BJ (cell line): ENCODE measurements around the gene GBX1. TPM values are rescaled to one million over a fixed set of nuclear protein-coding genes. Genes with fewer than 3 reads are reported as not detected.
A peak's percentile ranks its signal among the peaks of the same experiment; 100 is the strongest.

Experiments used
- CTCF ChIA-PET: fragments of 350-600 bp; formaldehyde crosslinking; extraction: SDS; loops from one replicate; lab custom pipeline; 2021; ENCODE audit warnings: antibody characterized with exemption, inconsistent platforms; lab: Yijun Ruan, JAX
- POLR2A ChIA-PET: fragments of 300-600 bp; sonication (Branson Sonifier 250); formaldehyde crosslinking; extraction: SDS; loops from one replicate; lab custom pipeline; 2021; ENCODE audit warnings: antibody characterized with exemption; lab: Charles Lee
- DNase-seq: peaks from one replicate; pipeline ENCODE4 v3.0.0-alpha.2; 2011; ENCODE audit warnings: low read depth
- H3K27me3 ChIP-seq: 2 replicates; pipeline ENCODE4 v1.6.0; 2011; ENCODE audit warnings: low read length; ENCODE audit not compliant: control insufficient read depth, insufficient read depth
- H3K36me3 ChIP-seq: 2 replicates; pipeline ENCODE4 v1.5.1; 2011; ENCODE audit warnings: low read length; ENCODE audit not compliant: control insufficient read depth, insufficient read depth
- H3K4me3 ChIP-seq: 2 replicates; pipeline ENCODE4 v1.5.1; 2011; ENCODE audit warnings: low read depth, mild to moderate bottlenecking, control low read depth, low read length
- polyA plus RNA-seq: library from polyadenylated mRNA; depleted of rRNA; stranded (reverse); fragments of >200 nt; gene quantifications from 2 replicates; pipeline ENCODE4 v1.2.3, GENCODE V29; 2011
- TF ChIP-seq, protein P1 (sequence below): IDR thresholded peaks from 2 replicates; pipeline ENCODE4 v1.5.1; 2011; ENCODE audit warnings: low read depth, mild to moderate bottlenecking, control low read depth, inconsistent platforms, low read length, moderate library complexity; ENCODE audit not compliant: insufficient read depth

GBX1 gene
- polyA plus RNA-seq, 1 experiment = not detected

DNA sequence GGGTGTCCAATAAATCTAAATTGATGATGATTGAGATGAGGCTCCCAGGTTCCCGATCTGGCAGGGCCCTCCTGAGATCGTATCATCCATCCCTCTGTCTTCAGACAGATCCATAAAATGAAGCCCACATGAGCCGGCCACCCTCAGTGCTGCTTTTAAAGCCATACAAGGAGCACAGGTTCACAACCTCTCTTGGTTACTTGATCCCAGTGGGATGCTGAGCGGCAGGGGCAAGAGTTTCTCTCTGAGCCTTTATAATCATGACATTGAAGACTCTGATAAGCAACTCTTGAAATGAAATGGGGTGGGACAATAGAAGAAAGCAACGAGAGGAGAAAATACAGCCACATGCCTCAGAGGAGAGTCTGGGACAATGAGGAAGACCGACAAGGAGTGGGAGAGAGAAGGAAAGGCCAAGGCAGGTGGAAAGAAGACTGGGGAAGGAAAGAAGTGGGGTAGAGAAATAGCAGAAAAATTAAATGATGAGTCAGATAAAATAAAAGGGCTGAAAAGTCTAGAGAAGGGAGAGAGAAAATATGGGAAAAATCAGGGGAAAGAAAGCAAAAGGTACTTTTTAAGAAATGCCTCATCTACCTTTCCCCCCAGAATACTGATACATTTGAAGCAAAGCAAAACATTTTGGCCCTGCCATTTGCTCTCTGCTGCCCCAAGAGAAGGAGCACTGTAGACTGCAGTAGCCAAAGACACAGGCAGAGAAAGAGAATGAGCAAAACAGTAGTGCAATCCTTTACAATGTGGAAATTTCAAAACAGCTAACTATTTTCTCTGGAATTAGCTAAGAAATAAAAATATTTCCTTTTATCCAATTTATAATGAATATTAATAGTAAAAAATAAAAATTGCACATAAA lies 14.6 kb downstream of the GBX1 start:
- ChIA-PET CTCF (interaction anchor here (0.6 to 0.8 kb wide), 3 partner anchors 13 to 1189 kb away, joined by 3 to 5 read pairs (median 4); no protein-coding TSS in a partner anchor), POLR2A (no interaction called here)
- peaks cover 33% of the 10 kb centered on the region for H3K27me3 ChIP-seq

DNA sequence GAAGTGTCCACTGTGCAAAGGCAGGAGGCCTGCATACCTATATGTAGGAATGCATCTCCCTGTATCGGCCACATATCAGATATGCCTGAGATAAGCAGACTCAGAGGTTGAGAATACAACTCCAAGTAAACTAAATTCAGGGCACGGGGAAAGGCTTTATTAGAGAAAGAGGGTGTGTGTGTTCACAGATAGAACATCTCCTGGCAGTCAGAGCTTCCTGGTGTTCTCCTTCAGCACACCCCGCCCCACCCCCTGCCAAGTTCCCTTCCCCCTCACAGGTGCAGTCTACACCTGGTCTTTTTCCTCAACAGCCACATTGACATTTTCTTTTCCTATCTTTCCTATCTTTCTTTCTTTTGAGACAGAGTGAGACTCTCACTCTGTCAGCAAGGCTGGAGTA lies 17.1 kb downstream of the GBX1 start:
- Histone ChIP-seq H3K27me3 (peaks cover 26% of the 10 kb centered on the region), H3K36me3 (no peaks in the 10 kb centered on the region), H3K4me3 (no peak overlapping the region)
- CTCF ChIA-PET = interaction anchor here (1.0 to 1.8 kb wide), 4 partner anchors 10 to 27 kb away, joined by 3 to 4 read pairs (median 4); no protein-coding TSS in a partner anchor
- DNase-seq = no peak
- POLR2A ChIA-PET = no interaction called here
- TF ChIP-seq, protein P1, sequence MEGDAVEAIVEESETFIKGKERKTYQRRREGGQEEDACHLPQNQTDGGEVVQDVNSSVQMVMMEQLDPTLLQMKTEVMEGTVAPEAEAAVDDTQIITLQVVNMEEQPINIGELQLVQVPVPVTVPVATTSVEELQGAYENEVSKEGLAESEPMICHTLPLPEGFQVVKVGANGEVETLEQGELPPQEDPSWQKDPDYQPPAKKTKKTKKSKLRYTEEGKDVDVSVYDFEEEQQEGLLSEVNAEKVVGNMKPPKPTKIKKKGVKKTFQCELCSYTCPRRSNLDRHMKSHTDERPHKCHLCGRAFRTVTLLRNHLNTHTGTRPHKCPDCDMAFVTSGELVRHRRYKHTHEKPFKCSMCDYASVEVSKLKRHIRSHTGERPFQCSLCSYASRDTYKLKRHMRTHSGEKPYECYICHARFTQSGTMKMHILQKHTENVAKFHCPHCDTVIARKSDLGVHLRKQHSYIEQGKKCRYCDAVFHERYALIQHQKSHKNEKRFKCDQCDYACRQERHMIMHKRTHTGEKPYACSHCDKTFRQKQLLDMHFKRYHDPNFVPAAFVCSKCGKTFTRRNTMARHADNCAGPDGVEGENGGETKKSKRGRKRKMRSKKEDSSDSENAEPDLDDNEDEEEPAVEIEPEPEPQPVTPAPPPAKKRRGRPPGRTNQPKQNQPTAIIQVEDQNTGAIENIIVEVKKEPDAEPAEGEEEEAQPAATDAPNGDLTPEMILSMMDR = no peak

More for the DNA sequence above, 14.6 kb downstream of the GBX1 start:
- Histone ChIP-seq H3K4me3 (no peak overlapping the region), H3K36me3 (no peaks in the 10 kb centered on the region)
- TF ChIP-seq, protein P1 = 0 out of 2 replicates have a peak, but pooled peaks have one; percentile 15
- DNase-seq = no peak

DNA sequence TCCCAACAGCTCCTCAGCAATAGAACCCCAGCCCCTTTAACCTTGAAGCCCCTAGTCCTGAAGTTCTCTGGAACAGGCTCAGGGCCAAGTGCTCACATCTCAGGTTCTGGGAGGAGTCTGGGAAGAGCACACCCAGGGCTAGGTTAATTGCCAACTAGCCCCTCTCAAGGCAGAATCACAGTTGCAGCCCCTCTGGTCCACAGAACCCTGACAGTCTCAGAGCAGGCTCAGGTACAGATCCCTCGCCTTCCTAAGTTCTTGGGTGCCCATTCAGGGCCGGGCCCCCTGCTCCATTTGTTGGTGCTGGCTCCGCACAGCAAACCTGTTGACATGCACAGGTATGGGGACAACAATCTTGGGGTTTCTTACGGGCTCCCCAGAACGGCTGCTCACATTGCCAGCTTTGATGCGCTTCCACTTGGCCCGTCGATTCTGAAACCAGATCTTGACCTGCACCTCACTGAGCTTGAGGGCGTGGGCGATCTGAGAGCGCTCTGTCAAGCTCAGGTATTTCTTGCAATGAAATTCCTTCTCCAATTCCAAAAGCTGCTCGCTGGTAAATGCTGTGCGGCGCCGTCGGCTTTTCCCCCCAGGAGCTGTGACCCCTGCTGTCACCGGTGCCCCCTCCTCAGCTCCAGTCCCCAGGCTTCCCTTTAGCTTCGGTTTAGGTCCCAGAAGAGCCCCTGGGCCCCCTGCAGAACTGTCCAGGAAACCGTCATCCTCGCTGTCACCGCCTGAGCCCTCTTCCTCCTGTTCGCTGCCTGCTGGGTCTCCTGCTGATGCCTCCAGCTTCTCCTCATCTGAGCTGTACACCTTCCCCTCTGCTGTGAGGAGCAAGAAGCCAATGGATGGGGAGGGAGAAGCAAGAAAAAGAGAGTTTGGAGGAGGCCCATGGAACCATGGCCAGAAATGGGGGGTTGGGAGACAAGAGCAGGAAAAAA lies 18.9 kb downstream of the GBX1 start:
- DNase-seq = no peak
- CTCF ChIA-PET = interaction anchor here (1.0 to 1.8 kb wide), 4 partner anchors 12 to 25 kb away, joined by 3 to 7 read pairs (median 3); partner anchors contain the start of gene GBX1
- Histone ChIP-seq H3K27me3 (peaks cover 23% of the 10 kb centered on the region), H3K36me3 (peaks cover 8% of the 10 kb centered on the region), H3K4me3 (no peak overlapping the region)
- TF ChIP-seq, protein P1 = no peak
- POLR2A ChIA-PET = no interaction called here

DNA sequence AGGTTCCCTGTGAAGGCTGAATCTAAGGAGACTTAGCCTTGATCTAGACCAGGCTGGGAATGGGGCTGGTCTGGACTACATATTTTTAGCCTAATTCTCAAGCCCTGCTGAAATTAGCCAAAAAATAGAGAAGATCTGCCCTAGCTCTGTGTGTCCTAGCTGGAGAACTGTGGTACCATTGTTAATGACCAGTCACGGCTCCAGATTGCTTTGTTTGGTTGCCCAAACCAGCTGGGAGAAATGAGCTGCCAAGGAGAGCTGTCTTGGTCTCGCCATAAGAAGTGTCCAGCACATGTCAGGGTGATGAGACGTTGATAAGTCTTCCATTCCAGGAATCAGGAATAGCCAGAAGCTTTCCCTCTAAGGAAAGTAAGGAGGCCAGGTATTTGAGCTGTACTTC lies 20.7 kb downstream of the GBX1 start:
- POLR2A ChIA-PET = no interaction called here

More for the DNA sequence above, 20.7 kb downstream of the GBX1 start:
- H3K36me3 ChIP-seq = peaks cover 18% of the 10 kb centered on the region
- H3K27me3 ChIP-seq = peaks cover 15% of the 10 kb centered on the region
- CTCF ChIA-PET = interaction anchor here (0.6 to 1.8 kb wide), 2 partner anchors 23 to 29 kb away, joined by 3 to 7 read pairs; no protein-coding TSS in a partner anchor
- DNase-seq = no peak
- TF ChIP-seq, protein P1 = no peak
- H3K4me3 ChIP-seq = no peak overlapping the region
